ENCODE data around the gene ZNF655. TPM values are rescaled to one million over a fixed set of nuclear protein-coding genes. Genes with fewer than 3 reads are reported as not detected.

Gene ZNF655
- polyA plus RNA-seq, 1 donor (not counting 4 experiments of a cell fraction or from before 2014, with no cell fraction given): 71.1 TPM

DNA sequence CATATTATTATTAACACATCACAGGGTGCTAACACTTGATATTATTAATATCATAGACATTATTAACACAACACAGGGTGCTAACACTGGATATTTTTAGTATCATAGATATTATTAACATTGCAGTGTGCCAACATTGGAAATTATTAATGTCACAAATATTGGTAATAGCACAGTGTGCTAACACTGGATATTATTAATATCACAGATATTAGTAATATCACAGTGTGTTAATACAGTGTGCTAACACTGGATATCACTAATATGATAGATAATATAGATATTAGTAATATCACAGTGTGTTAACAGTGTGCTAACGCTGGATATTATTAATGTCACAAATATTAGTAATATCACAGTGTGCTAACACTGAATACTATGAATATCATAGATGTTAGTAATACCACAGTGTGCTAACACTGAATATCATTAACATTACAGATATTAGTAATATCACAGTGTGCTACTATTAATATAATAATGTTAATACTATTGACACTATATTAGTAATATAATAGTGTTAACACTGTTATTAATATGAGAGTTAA lies 38.0 kb downstream of the ZNF655 start:
- Histone ChIP-seq H3K4me2 (ENCODE audit: control insufficient read depth, extremely low read depth, insufficient read depth, low read depth, low read length) (no peak overlapping the region), H3K4me1 (ENCODE audit: control insufficient read depth, extremely low read depth, insufficient read depth, low read length) (no peaks in the 10 kb centered on the region), H3K79me2 (ENCODE audit: control insufficient read depth, insufficient read depth, low read length) (no peaks in the 10 kb centered on the region), H2AFZ (ENCODE audit: control insufficient read depth, low read length) (no peak overlapping the region), H3K9me1 (ENCODE audit: control insufficient read depth, extremely low read depth, insufficient read depth, low read length) (no peaks in the 10 kb centered on the region), H4K20me1 (ENCODE audit: control insufficient read depth, extremely low read depth, insufficient read depth, low read length) (no peaks in the 10 kb centered on the region), H3K27ac (ENCODE audit: control insufficient read depth, insufficient read depth, low read length) (no peak overlapping the region), H3K9me3 (ENCODE audit: control insufficient read depth, low read depth, low read length) (no peaks in the 10 kb centered on the region), H3K9ac (ENCODE audit: control insufficient read depth, extremely low read depth, insufficient read depth, low read length) (no peak overlapping the region), H3K27me3 (ENCODE audit: control insufficient read depth, extremely low read depth, insufficient read depth, low read length) (no peaks in the 10 kb centered on the region), H3K4me3 (ENCODE audit: control insufficient read depth in 2 of 3, extremely low read depth in 1 of 3, insufficient read depth in 2 of 3, low read depth in 1 of 3, low read length in 3 of 3) (no peak overlapping the region), H3K36me3 (ENCODE audit: control insufficient read depth in 2 of 2, extremely low read depth in 1 of 2, insufficient read depth in 2 of 2, low read length in 2 of 2) (no peaks in the 10 kb centered on the region)
- dilution Hi-C loops (cut with MboI; ENCODE audit: extremely low pct_ligation_motif_present, low sequenced_read_pairs): no loop called here
- DNase-seq (ENCODE audit: low read depth, low spot score) (no peak), FAIRE-seq (no peak)
- TF ChIP-seq EZH2 (IDR thresholded peaks at IDR 0.05; ENCODE audit: low read length): no peak
- TF ChIP-seq, protein P1, sequence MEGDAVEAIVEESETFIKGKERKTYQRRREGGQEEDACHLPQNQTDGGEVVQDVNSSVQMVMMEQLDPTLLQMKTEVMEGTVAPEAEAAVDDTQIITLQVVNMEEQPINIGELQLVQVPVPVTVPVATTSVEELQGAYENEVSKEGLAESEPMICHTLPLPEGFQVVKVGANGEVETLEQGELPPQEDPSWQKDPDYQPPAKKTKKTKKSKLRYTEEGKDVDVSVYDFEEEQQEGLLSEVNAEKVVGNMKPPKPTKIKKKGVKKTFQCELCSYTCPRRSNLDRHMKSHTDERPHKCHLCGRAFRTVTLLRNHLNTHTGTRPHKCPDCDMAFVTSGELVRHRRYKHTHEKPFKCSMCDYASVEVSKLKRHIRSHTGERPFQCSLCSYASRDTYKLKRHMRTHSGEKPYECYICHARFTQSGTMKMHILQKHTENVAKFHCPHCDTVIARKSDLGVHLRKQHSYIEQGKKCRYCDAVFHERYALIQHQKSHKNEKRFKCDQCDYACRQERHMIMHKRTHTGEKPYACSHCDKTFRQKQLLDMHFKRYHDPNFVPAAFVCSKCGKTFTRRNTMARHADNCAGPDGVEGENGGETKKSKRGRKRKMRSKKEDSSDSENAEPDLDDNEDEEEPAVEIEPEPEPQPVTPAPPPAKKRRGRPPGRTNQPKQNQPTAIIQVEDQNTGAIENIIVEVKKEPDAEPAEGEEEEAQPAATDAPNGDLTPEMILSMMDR (optimal IDR thresholded peaks at IDR 0.05 in 1 of 3, IDR thresholded peaks at IDR 0.05 in 1 of 3, conservative IDR thresholded peaks at IDR 0.05 in 1 of 3; ENCODE audit: extremely low read depth in 1 of 3, insufficient read depth in 2 of 3, low read length in 3 of 3): no peak

- no peaks in the 10 kb centered on the region for H3K27me3 ChIP-seq (ENCODE audit: control insufficient read depth, extremely low read depth, insufficient read depth, low read length)
- H4K20me1 ChIP-seq (ENCODE audit: control insufficient read depth, extremely low read depth, insufficient read depth, low read length): no peaks in the 10 kb centered on the region
- DNase-seq (ENCODE audit: low read depth, low spot score) (no peak), FAIRE-seq (no peak)
- dilution Hi-C loops (cut with MboI; ENCODE audit: extremely low pct_ligation_motif_present, low sequenced_read_pairs): no loop called here
- H2AFZ ChIP-seq (ENCODE audit: control insufficient read depth, low read length): no peak within 1 kb of the TSS
- H3K9ac ChIP-seq (ENCODE audit: control insufficient read depth, extremely low read depth, insufficient read depth, low read length): no peak within 1 kb of the TSS
- H3K4me3 ChIP-seq (ENCODE audit: control insufficient read depth in 2 of 3, extremely low read depth in 1 of 3, insufficient read depth in 2 of 3, low read depth in 1 of 3, low read length in 3 of 3): no peak within 1 kb of the TSS
- H3K4me2 ChIP-seq (ENCODE audit: control insufficient read depth, extremely low read depth, insufficient read depth, low read depth, low read length): no peak within 1 kb of the TSS
- no peak within 1 kb of the TSS for H3K27ac ChIP-seq (ENCODE audit: control insufficient read depth, insufficient read depth, low read length)
- no peaks in the 10 kb centered on the region for H3K4me1 ChIP-seq (ENCODE audit: control insufficient read depth, extremely low read depth, insufficient read depth, low read length)
- H3K79me2 ChIP-seq (ENCODE audit: control insufficient read depth, insufficient read depth, low read length): no peaks in the 10 kb centered on the region
- no peaks in the 10 kb centered on the region for H3K9me1 ChIP-seq (ENCODE audit: control insufficient read depth, extremely low read depth, insufficient read depth, low read length)
- TF ChIP-seq, protein P1 (optimal IDR thresholded peaks at IDR 0.05 in 1 of 3, IDR thresholded peaks at IDR 0.05 in 1 of 3, conservative IDR thresholded peaks at IDR 0.05 in 1 of 3; ENCODE audit: extremely low read depth in 1 of 3, insufficient read depth in 2 of 3, low read length in 3 of 3): no peak
- no peak for TF ChIP-seq EZH2 (IDR thresholded peaks at IDR 0.05; ENCODE audit: low read length)
- H3K9me3 ChIP-seq (ENCODE audit: control insufficient read depth, low read depth, low read length): no peaks in the 10 kb centered on the region
- H3K36me3 ChIP-seq (ENCODE audit: control insufficient read depth in 2 of 2, extremely low read depth in 1 of 2, insufficient read depth in 2 of 2, low read length in 2 of 2): no peaks in the 10 kb centered on the region
Measured at GRCh38 chr7:99597762-99598501, 39.5 kb downstream of the ZNF655 start, which contains the start of gene TMEM225B. TMEM225B (plus strand) TSS chr7:99598267; CDS start chr7:99604389, 6,122 bp downstream.
